ENCODE measurements around the gene ABLIM1.

DNA sequence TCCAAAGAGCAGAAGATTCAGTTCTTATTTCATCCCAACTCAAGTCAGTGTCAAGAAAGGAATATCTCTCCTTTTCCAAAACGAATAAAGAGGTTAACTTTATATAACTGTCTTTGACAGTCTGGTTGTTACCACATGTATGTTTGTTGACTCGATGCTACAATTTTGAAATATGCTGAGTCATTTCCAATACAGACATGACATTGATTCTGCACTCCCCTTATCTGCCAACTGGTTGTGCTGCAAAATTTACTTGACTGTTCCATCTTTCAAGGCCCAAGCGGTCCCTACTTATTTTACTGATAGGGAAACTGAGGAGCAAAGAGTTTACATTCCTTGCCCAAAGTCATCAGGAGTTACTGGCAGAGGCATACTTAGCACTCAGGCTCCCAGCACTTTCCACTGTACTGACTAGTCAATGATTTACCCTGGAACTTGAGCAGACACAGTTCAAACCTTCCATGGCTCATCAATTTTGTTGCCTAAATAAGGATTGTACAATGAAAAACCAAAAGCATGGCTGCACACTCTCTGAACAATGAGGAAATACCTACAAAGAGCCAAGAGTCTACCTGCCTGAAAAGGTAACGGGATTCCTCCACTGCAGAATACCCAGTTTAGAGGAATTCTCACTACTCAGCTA lies 52.8 kb downstream of the ABLIM1 start:
- TF ChIP-seq, protein P1, sequence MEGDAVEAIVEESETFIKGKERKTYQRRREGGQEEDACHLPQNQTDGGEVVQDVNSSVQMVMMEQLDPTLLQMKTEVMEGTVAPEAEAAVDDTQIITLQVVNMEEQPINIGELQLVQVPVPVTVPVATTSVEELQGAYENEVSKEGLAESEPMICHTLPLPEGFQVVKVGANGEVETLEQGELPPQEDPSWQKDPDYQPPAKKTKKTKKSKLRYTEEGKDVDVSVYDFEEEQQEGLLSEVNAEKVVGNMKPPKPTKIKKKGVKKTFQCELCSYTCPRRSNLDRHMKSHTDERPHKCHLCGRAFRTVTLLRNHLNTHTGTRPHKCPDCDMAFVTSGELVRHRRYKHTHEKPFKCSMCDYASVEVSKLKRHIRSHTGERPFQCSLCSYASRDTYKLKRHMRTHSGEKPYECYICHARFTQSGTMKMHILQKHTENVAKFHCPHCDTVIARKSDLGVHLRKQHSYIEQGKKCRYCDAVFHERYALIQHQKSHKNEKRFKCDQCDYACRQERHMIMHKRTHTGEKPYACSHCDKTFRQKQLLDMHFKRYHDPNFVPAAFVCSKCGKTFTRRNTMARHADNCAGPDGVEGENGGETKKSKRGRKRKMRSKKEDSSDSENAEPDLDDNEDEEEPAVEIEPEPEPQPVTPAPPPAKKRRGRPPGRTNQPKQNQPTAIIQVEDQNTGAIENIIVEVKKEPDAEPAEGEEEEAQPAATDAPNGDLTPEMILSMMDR (tag by site-specific recombination; IDR thresholded peaks at IDR 0.05): no peak
- TF ChIP-seq, protein P2, sequence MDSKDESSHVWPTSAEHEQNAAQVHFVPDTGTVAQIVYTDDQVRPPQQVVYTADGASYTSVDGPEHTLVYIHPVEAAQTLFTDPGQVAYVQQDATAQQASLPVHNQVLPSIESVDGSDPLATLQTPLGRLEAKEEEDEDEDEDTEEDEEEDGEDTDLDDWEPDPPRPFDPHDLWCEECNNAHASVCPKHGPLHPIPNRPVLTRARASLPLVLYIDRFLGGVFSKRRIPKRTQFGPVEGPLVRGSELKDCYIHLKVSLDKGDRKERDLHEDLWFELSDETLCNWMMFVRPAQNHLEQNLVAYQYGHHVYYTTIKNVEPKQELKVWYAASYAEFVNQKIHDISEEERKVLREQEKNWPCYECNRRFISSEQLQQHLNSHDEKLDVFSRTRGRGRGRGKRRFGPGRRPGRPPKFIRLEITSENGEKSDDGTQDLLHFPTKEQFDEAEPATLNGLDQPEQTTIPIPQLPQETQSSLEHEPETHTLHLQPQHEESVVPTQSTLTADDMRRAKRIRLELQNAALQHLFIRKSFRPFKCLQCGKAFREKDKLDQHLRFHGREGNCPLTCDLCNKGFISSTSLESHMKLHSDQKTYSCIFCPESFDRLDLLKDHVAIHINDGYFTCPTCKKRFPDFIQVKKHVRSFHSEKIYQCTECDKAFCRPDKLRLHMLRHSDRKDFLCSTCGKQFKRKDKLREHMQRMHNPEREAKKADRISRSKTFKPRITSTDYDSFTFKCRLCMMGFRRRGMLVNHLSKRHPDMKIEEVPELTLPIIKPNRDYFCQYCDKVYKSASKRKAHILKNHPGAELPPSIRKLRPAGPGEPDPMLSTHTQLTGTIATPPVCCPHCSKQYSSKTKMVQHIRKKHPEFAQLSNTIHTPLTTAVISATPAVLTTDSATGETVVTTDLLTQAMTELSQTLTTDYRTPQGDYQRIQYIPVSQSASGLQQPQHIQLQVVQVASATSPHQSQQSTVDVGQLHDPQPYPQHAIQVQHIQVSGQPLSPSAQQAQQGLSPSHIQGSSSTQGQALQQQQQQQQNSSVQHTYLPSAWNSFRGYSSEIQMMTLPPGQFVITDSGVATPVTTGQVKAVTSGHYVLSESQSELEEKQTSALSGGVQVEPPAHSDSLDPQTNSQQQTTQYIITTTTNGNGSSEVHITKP (tag by site-specific recombination; IDR thresholded peaks at IDR 0.05): no peak
- TF ChIP-seq ZNF121 (tag by site-specific recombination; IDR thresholded peaks at IDR 0.05) (no peak), ZNF777 (tag by site-specific recombination; IDR thresholded peaks at IDR 0.05; ENCODE audit: borderline replicate concordance) (no peak), ZNF530 (tag by site-specific recombination; IDR thresholded peaks at IDR 0.05; ENCODE audit: low read depth) (no peak), BCL11A (tag by site-specific recombination; IDR thresholded peaks at IDR 0.05; ENCODE audit: low read depth) (no peak), ZFP37 (tag by site-specific recombination; IDR thresholded peaks at IDR 0.05) (no peak)
- TF ChIP-seq, protein P3, sequence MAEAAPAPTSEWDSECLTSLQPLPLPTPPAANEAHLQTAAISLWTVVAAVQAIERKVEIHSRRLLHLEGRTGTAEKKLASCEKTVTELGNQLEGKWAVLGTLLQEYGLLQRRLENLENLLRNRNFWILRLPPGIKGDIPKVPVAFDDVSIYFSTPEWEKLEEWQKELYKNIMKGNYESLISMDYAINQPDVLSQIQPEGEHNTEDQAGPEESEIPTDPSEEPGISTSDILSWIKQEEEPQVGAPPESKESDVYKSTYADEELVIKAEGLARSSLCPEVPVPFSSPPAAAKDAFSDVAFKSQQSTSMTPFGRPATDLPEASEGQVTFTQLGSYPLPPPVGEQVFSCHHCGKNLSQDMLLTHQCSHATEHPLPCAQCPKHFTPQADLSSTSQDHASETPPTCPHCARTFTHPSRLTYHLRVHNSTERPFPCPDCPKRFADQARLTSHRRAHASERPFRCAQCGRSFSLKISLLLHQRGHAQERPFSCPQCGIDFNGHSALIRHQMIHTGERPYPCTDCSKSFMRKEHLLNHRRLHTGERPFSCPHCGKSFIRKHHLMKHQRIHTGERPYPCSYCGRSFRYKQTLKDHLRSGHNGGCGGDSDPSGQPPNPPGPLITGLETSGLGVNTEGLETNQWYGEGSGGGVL (tag by site-specific recombination; IDR thresholded peaks at IDR 0.05): no peak
- TF ChIP-seq, protein P4, sequence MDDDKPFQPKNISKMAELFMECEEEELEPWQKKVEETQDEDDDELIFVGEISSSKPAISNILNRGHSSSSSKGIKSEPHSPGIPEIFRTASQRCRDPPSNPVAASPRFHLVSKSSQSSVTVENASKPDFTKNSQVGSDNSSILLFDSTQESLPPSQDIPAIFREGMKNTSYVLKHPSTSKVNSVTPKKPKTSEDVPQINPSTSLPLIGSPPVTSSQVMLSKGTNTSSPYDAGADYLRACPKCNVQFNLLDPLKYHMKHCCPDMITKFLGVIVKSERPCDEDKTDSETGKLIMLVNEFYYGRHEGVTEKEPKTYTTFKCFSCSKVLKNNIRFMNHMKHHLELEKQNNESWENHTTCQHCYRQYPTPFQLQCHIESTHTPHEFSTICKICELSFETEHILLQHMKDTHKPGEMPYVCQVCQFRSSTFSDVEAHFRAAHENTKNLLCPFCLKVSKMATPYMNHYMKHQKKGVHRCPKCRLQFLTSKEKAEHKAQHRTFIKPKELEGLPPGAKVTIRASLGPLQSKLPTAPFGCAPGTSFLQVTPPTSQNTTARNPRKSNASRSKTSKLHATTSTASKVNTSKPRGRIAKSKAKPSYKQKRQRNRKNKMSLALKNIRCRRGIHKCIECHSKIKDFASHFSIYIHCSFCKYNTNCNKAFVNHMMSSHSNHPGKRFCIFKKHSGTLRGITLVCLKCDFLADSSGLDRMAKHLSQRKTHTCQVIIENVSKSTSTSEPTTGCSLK (tag by site-specific recombination; IDR thresholded peaks at IDR 0.05): no peak
